Activated naive CD8-positive, alpha-beta T cell (primary cell): Measurements from ENCODE around the gene ZNF138.
"Not testable (repeated sequence)": the region's sequence is repeated elsewhere in the genome, so short reads cannot be mapped to it uniquely, and the experiment has no call there.

Source experiments
- H3K27ac Mint-ChIP-seq: one replicate; pipeline ENCODE4 v1.8.0; 2021; ENCODE audit warnings: mixed read lengths
- H3K27me3 Mint-ChIP-seq: one replicate; pipeline ENCODE4 v1.8.0; 2021; ENCODE audit warnings: mixed read lengths
- H3K36me3 Mint-ChIP-seq: one replicate; pipeline ENCODE4 v1.8.0; 2021; ENCODE audit warnings: mixed read lengths
- H3K4me1 Mint-ChIP-seq: one replicate; pipeline ENCODE4 v1.8.0; 2021; ENCODE audit warnings: low read depth, mixed read lengths
- H3K4me3 Mint-ChIP-seq: one replicate; pipeline ENCODE4 v1.8.0; 2021; ENCODE audit warnings: mild to moderate bottlenecking, mixed read lengths
- H3K9me3 Mint-ChIP-seq: one replicate; pipeline ENCODE4 v1.8.0; 2021; ENCODE audit warnings: low read depth, mixed read lengths

ZNF138 gene

GRCh38 chr7:64794171-64794844 is at the start of gene ZNF138:
Gene ZNF138, plus strand, starts transcription at chr7:64794428. Its CDS starts 141 bp downstream, at chr7:64794569.
- Mint-ChIP-seq H3K27me3 (no peaks in the 10 kb centered on the region), H3K4me1 (peaks cover 36% of the 10 kb centered on the region), H3K4me3 (peak within 1 kb of the TSS; percentile 99), H3K9me3 (no peaks in the 10 kb centered on the region), H3K27ac (peak within 1 kb of the TSS; percentile 97), H3K36me3 (peaks cover 7% of the 10 kb centered on the region)

- H3K27ac Mint-ChIP-seq, result no peak overlapping the region
- H3K4me1 Mint-ChIP-seq, result no peaks in the 10 kb centered on the region
- peaks cover 4% of the 10 kb centered on the region for H3K36me3 Mint-ChIP-seq
- no peak overlapping the region for H3K4me3 Mint-ChIP-seq
- no peaks in the 10 kb centered on the region for H3K9me3 Mint-ChIP-seq
- H3K27me3 Mint-ChIP-seq, result no peaks in the 10 kb centered on the region
Measured at GRCh38 chr7:64744680-64745079, 49.5 kb upstream of the ZNF138 start.

- no peak overlapping the region for H3K4me3 Mint-ChIP-seq
- H3K36me3 Mint-ChIP-seq, result no peaks in the 10 kb centered on the region
- H3K9me3 Mint-ChIP-seq, result no peaks in the 10 kb centered on the region
- no peak overlapping the region for H3K27ac Mint-ChIP-seq
- no peaks in the 10 kb centered on the region for H3K4me1 Mint-ChIP-seq
- no peaks in the 10 kb centered on the region for H3K27me3 Mint-ChIP-seq
Measured at GRCh38 chr7:64747802-64748201, 46.4 kb upstream of the ZNF138 start.

- no peak overlapping the region for H3K27ac Mint-ChIP-seq
- H3K9me3 Mint-ChIP-seq, result no peaks in the 10 kb centered on the region
- H3K36me3 Mint-ChIP-seq, result no peaks in the 10 kb centered on the region
- H3K27me3 Mint-ChIP-seq, result no peaks in the 10 kb centered on the region
- no peaks in the 10 kb centered on the region for H3K4me1 Mint-ChIP-seq
- H3K4me3 Mint-ChIP-seq, result no peak overlapping the region
Measured at GRCh38 chr7:64753032-64753431, 41.2 kb upstream of the ZNF138 start.

- Mint-ChIP-seq H3K27ac (no peak overlapping the region), H3K4me1 (no peaks in the 10 kb centered on the region), H3K9me3 (no peaks in the 10 kb centered on the region), H3K36me3 (no peaks in the 10 kb centered on the region), H3K27me3 (no peaks in the 10 kb centered on the region), H3K4me3 (no peak overlapping the region)
Measured at GRCh38 chr7:64755865-64756264, 38.4 kb upstream of the ZNF138 start.

GRCh38 chr7:64758151-64758550 is 36.1 kb upstream of the ZNF138 start:
- Mint-ChIP-seq H3K4me1 (no peaks in the 10 kb centered on the region), H3K9me3 (no peaks in the 10 kb centered on the region), H3K27me3 (peaks cover 2% of the 10 kb centered on the region), H3K4me3 (no peak overlapping the region), H3K36me3 (no peaks in the 10 kb centered on the region), H3K27ac (no peak overlapping the region)

- Mint-ChIP-seq H3K9me3 (no peaks in the 10 kb centered on the region), H3K4me3 (no peak overlapping the region), H3K27ac (no peak overlapping the region), H3K4me1 (no peaks in the 10 kb centered on the region), H3K36me3 (peaks cover 2% of the 10 kb centered on the region), H3K27me3 (peaks cover 2% of the 10 kb centered on the region)
Measured at GRCh38 chr7:64768824-64769223, 25.4 kb upstream of the ZNF138 start.

- Mint-ChIP-seq H3K4me3 (no peak overlapping the region), H3K9me3 (no peaks in the 10 kb centered on the region), H3K4me1 (no peaks in the 10 kb centered on the region), H3K36me3 (peaks cover 4% of the 10 kb centered on the region), H3K27me3 (peaks cover 2% of the 10 kb centered on the region), H3K27ac (no peak overlapping the region)
Measured at GRCh38 chr7:64774204-64774842, 19.9 kb upstream of the ZNF138 start.

GRCh38 chr7:64775289-64775688 is 18.9 kb upstream of the ZNF138 start:
- Mint-ChIP-seq H3K4me3 (no peak overlapping the region), H3K4me1 (no peaks in the 10 kb centered on the region), H3K36me3 (peaks cover 4% of the 10 kb centered on the region), H3K27ac (no peak overlapping the region), H3K9me3 (no peaks in the 10 kb centered on the region), H3K27me3 (peaks cover 2% of the 10 kb centered on the region)

GRCh38 chr7:64784842-64785241 is 9.4 kb upstream of the ZNF138 start:
- H3K4me1 Mint-ChIP-seq, H3K4me3 Mint-ChIP-seq: not testable (repeated sequence)

GRCh38 chr7:64787295-64787694 is 6.9 kb upstream of the ZNF138 start:
- no peaks in the 10 kb centered on the region for H3K4me1 Mint-ChIP-seq
- H3K27ac Mint-ChIP-seq, result no peak overlapping the region
- peaks cover 6% of the 10 kb centered on the region for H3K27me3 Mint-ChIP-seq
- peaks cover 5% of the 10 kb centered on the region for H3K9me3 Mint-ChIP-seq
- H3K36me3 Mint-ChIP-seq, result peaks cover 2% of the 10 kb centered on the region
- H3K4me3 Mint-ChIP-seq, result no peak overlapping the region

More at GRCh38 chr7:64784842-64785241, 9.4 kb upstream of the ZNF138 start:
- not testable (repeated sequence) for H3K27ac Mint-ChIP-seq, H3K27me3 Mint-ChIP-seq, H3K36me3 Mint-ChIP-seq, H3K9me3 Mint-ChIP-seq

GRCh38 chr7:64789241-64789640 is 5.0 kb upstream of the ZNF138 start:
- not testable (repeated sequence) for H3K36me3 Mint-ChIP-seq, H3K9me3 Mint-ChIP-seq, H3K27ac Mint-ChIP-seq, H3K4me3 Mint-ChIP-seq, H3K27me3 Mint-ChIP-seq, H3K4me1 Mint-ChIP-seq

GRCh38 chr7:64793106-64793755 is 997 bp upstream of the ZNF138 start:
- Mint-ChIP-seq H3K4me1 (peaks cover 30% of the 10 kb centered on the region), H3K27me3 (no peaks in the 10 kb centered on the region), H3K36me3 (peaks cover 3% of the 10 kb centered on the region), H3K9me3 (no peaks in the 10 kb centered on the region), H3K27ac (peak overlapping the region; percentile 16), H3K4me3 (peak overlapping the region; percentile 99)

GRCh38 chr7:64795176-64795575 is 948 bp downstream of the ZNF138 start:
- Mint-ChIP-seq H3K4me3 (peak overlapping the region; percentile 99), H3K4me1 (peaks cover 41% of the 10 kb centered on the region), H3K27me3 (no peaks in the 10 kb centered on the region), H3K36me3 (peaks cover 13% of the 10 kb centered on the region), H3K9me3 (no peaks in the 10 kb centered on the region), H3K27ac (peak overlapping the region; percentile 97)

GRCh38 chr7:64799169-64799568 is 4.9 kb downstream of the ZNF138 start:
- peaks cover 58% of the 10 kb centered on the region for H3K4me1 Mint-ChIP-seq
- peaks cover 32% of the 10 kb centered on the region for H3K36me3 Mint-ChIP-seq
- H3K4me3 Mint-ChIP-seq, H3K9me3 Mint-ChIP-seq, H3K27ac Mint-ChIP-seq, H3K27me3 Mint-ChIP-seq: not testable (repeated sequence)
